Gastroesophageal sphincter (tissue), 4 donors: ENCODE results near the gene ERCC6L2. TPM values are rescaled to one million over a fixed set of nuclear protein-coding genes. Genes with fewer than 3 reads are reported as not detected.

Source experiments
- ATAC-seq: fragments of 150-250 bp; one replicate; pipeline ENCODE4 v1.9.1; 2016; ENCODE audit warnings: mild to moderate bottlenecking, moderate library complexity
- H3K27ac ChIP-seq, 4 donors: fragments of 200-600 bp; sonication (generic) in 3 of 4; 1 replicate in 3 of 4; 2 replicates in 1 of 4; pipeline ENCODE4 v1.5.1; 2016 to 2019
- H3K27me3 ChIP-seq: fragments of 200-600 bp; sonication (generic); one replicate; pipeline ENCODE4 v1.5.1; 2019
- H3K36me3 ChIP-seq, 2 donors: fragments of 200-600 bp; sonication (generic); one replicate each; pipeline ENCODE4 v1.5.1; 2019; ENCODE audit warnings: control low read depth in 1 of 2
- H3K4me1 ChIP-seq, 3 donors: fragments of 200-600 bp; sonication (generic); 1 replicate in 2 of 3; 2 replicates in 1 of 3; pipeline ENCODE4 v1.5.1; 2016 to 2019; ENCODE audit warnings: control low read depth in 2 of 3
- H3K4me3 ChIP-seq, 2 donors: fragments of 200-600 bp; sonication (generic); one replicate each; pipeline ENCODE4 v1.5.1; 2019; ENCODE audit warnings: mild to moderate bottlenecking in 1 of 2, moderate library complexity in 1 of 2
- H3K9me3 ChIP-seq, 3 donors: fragments of 200-600 bp; sonication (generic); one replicate each; pipeline ENCODE4 v1.5.1; 2017 to 2019; ENCODE audit warnings: control low read depth in 2 of 3
- CTCF ChIP-seq, 4 experiments: fragments of 200-600 bp in 2 of 4; fragments of 450-650 bp in 2 of 4; sonication (generic) in 1 of 4; IDR thresholded peaks; one replicate each; pipeline ENCODE4 v1.5.1; 2017 to 2019; ENCODE audit warnings: antibody characterized with exemption in 4 of 4, mild to moderate bottlenecking in 2 of 4, moderate library complexity in 2 of 4
- EP300 ChIP-seq: sonication (generic); formaldehyde crosslinking; IDR thresholded peaks from one replicate; pipeline ENCODE4 v1.6.1; 2017; ENCODE audit warnings: antibody characterized with exemption, mild to moderate bottlenecking
- POLR2A ChIP-seq, 2 donors: fragments of 450-650 bp; IDR thresholded peaks; one replicate each; pipeline ENCODE4 v1.6.1; 2017; ENCODE audit warnings: antibody characterized with exemption in 2 of 2, mild to moderate bottlenecking in 2 of 2, moderate library complexity in 1 of 2
- POLR2AphosphoS5 ChIP-seq: sonication (generic); formaldehyde crosslinking; IDR thresholded peaks from one replicate; pipeline ENCODE4 v1.6.1; 2017; ENCODE audit warnings: antibody characterized with exemption
- WGBS, 2 donors: methylation state at CpG; one replicate each; pipeline ENCODE4 v1.1.5; 2018; ENCODE audit warnings: low coverage in 1 of 2; 5-methylcytosine and 5-hydroxymethylcytosine counted together
- total RNA-seq, 4 donors: library from RNA; depleted of rRNA; stranded (reverse); fragments of >200 nt; gene quantifications; one replicate each; pipeline ENCODE4 v1.1.0, GENCODE V29; 2016

ERCC6L2 gene
- total RNA-seq, 4 donors from 2014 or later = 70.0 to 137 (median 113) TPM

- ATAC-seq = no peak
- no peaks in the 10 kb centered on the region for H3K27me3 ChIP-seq
- WGBS, 2 donors = 100% methylated on average over 2 of the region's 3 CpGs
- TF ChIP-seq EP300 (no peak), CTCF (IDR thresholded peaks at IDR 0.05) (no peak), POLR2AphosphoS5 (no peak), POLR2A (IDR thresholded peaks at IDR 0.05) (no peak)
- no peak overlapping the region for H3K27ac ChIP-seq
- peaks cover 0 to 36% of the 10 kb centered on the region in 2 donors for H3K36me3 ChIP-seq
- no peaks in the 10 kb centered on the region for H3K4me1 ChIP-seq
- H3K4me3 ChIP-seq = no peak overlapping the region
- H3K9me3 ChIP-seq = no peaks in the 10 kb centered on the region
Measured at GRCh38 chr9:95993337-95993736, 117.8 kb downstream of the ERCC6L2 start.

DNA sequence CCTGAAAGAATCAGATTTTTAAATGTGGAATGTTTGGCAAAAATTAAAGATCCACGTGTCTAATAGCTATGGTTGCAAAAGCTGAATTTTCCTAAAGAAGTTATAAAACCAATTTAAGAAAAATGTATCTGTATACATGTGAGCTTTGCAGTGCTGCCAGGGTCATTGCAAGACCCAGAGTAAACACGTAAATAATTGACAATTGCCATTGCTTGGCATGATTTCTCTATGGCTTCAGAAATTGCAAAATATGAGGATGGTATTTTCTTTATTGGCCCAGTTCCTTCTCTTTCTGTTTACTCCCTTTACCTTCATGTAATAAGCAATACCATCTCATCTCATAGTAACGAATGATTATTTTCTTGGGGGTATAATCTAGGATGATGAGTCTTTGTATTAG is 123.9 kb downstream of the ERCC6L2 start:
- WGBS, 2 donors = 90 to 97% methylated on average over 3 of the region's 3 CpGs
- H3K9me3 ChIP-seq = peaks cover 0 to 7% (median 0%) of the 10 kb centered on the region in 3 donors
- H3K4me1 ChIP-seq = no peaks in the 10 kb centered on the region
- H3K4me3 ChIP-seq = no peak overlapping the region
- H3K36me3 ChIP-seq = peaks cover 0 to 28% of the 10 kb centered on the region in 2 donors
- ATAC-seq = no peak
- TF ChIP-seq POLR2AphosphoS5 (no peak), CTCF (IDR thresholded peaks at IDR 0.05) (no peak), EP300 (no peak)
- no peaks in the 10 kb centered on the region for H3K27me3 ChIP-seq
- no peak overlapping the region for H3K27ac ChIP-seq

DNA sequence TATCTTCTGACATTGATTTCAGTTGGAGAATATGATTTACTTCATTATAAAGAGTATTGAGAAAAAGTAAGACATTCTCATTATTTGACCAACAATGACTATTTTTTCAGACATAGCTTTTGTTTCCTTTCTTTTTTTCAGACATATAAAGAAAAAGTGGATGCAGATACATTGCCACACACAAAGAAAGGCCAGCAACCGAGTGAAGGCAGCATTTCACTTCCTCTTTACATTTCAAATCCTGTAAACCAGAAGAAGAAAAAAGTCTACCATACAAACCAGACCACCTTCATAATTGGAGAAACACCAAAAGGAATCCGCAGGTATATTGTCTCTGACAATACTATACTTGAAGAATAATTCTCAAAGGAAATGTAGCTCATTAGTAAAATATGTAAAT is 128.9 kb downstream of the ERCC6L2 start:
- no peak for ATAC-seq
- 72 to 95% methylated on average over 2 of the region's 2 CpGs for WGBS, 2 donors
- Histone ChIP-seq H3K4me1 (peaks cover 2 to 11% (median 6%) of the 10 kb centered on the region in 3 donors), H3K27ac (no peak overlapping the region), H3K4me3 (no peak overlapping the region), H3K36me3 (peaks cover 0 to 57% of the 10 kb centered on the region in 2 donors), H3K9me3 (peaks cover 0 to 7% (median 0%) of the 10 kb centered on the region in 3 donors), H3K27me3 (no peaks in the 10 kb centered on the region)
- TF ChIP-seq POLR2A (IDR thresholded peaks at IDR 0.05) (no peak), POLR2AphosphoS5 (no peak), CTCF (IDR thresholded peaks at IDR 0.05) (no peak), EP300 (no peak)

DNA sequence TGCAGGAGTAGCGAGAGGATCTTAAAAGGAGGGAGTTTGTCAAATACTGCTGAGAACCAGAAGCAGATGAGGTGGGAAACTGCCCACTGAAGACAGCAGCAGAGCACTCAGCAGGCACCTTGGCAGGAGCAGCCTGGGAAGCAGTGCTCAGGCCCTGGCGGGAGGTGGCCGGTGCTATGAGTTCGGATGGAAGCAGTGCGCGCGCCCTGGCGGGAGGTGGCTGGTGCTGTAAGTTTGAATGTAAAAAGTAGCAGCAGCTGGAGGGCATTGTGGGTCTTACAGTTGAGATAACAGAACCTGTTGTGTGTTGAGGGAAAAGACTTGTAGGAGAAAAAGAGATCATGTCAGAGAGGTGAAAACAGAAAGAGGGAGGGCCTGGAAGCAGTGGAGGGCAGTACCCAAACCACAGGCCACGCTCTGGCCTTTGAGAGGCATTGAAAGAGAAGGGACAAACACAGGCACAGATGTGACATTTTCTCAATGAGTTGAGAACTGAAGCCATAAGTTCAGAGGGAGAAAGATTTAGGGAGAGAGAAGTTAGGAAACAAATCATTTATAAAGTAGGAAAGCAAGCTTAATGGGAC is 130.9 kb downstream of the ERCC6L2 start:
- H3K27ac ChIP-seq = no peak overlapping the region
- TF ChIP-seq CTCF (IDR thresholded peaks at IDR 0.05) = no peak
- no peak for TF ChIP-seq POLR2AphosphoS5
- no peak for TF ChIP-seq POLR2A (IDR thresholded peaks at IDR 0.05)
- no peak for TF ChIP-seq EP300
- WGBS, 2 donors = 86 to 93% methylated on average over 7 to 9 of the region's 9 CpGs
- peaks cover 0 to 7% (median 0%) of the 10 kb centered on the region in 3 donors for H3K9me3 ChIP-seq
- peaks cover 0 to 54% of the 10 kb centered on the region in 2 donors for H3K36me3 ChIP-seq
- ATAC-seq = no peak
- H3K27me3 ChIP-seq = no peaks in the 10 kb centered on the region
- H3K4me3 ChIP-seq = no peak overlapping the region
- H3K4me1 ChIP-seq = peaks cover 3 to 22% (median 14%) of the 10 kb centered on the region in 3 donors

DNA sequence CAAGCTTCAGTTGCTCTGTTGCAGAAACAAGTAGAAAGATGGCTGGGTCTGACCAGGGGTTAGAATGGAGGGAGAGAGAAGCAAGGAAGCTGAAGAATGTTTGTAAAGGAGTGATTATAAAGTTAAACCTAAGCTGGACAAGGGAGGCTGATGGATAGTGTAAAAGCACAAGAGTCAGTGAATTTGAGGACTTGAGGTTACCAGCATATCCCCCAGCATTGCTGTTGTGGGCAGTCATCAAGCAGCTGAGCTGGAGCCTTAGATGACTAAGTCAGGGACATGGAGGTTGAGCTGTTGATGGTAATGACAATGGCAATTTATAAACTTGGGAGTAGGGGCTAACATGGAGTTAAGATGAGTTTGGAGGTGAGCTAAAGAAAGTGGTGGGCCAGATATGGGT is 131.5 kb downstream of the ERCC6L2 start:
- no peak for ATAC-seq
- no peak overlapping the region for H3K27ac ChIP-seq
- no peak for TF ChIP-seq CTCF (IDR thresholded peaks at IDR 0.05)
- no peak for TF ChIP-seq EP300
- TF ChIP-seq POLR2AphosphoS5 = no peak
- no peak for TF ChIP-seq POLR2A (IDR thresholded peaks at IDR 0.05)
- H3K4me1 ChIP-seq = peaks cover 3 to 22% (median 14%) of the 10 kb centered on the region in 3 donors
- peaks cover 0 to 53% of the 10 kb centered on the region in 2 donors for H3K36me3 ChIP-seq
- peaks cover 0 to 5% (median 0%) of the 10 kb centered on the region in 3 donors for H3K9me3 ChIP-seq
- H3K27me3 ChIP-seq = no peaks in the 10 kb centered on the region
- H3K4me3 ChIP-seq = no peak overlapping the region
